K562 (cell line): ENCODE data around the gene TMEM135. TPM values are rescaled to one million over a fixed set of nuclear protein-coding genes. Genes with fewer than 3 reads are reported as not detected.
A peak's percentile ranks its signal among the peaks of the same experiment; 100 is the strongest.

Experiments used
- BDP1 ChIP-seq: IDR thresholded peaks from 3 replicates; pipeline ENCODE4 v1.6.1; 2011; ENCODE audit not compliant: insufficient read length, insufficient read depth
- DPF2 ChIP-seq: fragments of 450-650 bp; IDR thresholded peaks from 2 replicates; pipeline ENCODE4 v1.6.1; 2016
- FOXM1 ChIP-seq, 2 experiments: fragments of 450-650 bp in 1 of 2; sonication (generic) in 1 of 2; formaldehyde crosslinking in 1 of 2; IDR thresholded peaks; 2 replicates each; pipeline versions ENCODE4 v1.6.1 to v1.9.0; 2017 to 2022; ENCODE audit warnings: low read depth in 2 of 2, mild to moderate bottlenecking in 2 of 2, missing genetic modification reagents in 1 of 2, moderate library complexity in 1 of 2
- GABPB1 ChIP-seq: sonication (generic); formaldehyde crosslinking; IDR thresholded peaks from 2 replicates; pipeline ENCODE4 v1.8.0; 2022; ENCODE audit warnings: mild to moderate bottlenecking, missing genetic modification reagents
- ILF3 ChIP-seq: fragments of 450-650 bp; IDR thresholded peaks from 2 replicates; pipeline ENCODE4 v1.6.1; 2018; ENCODE audit warnings: antibody characterized with exemption, mild to moderate bottlenecking, moderate library complexity, borderline replicate concordance
- KLF16 ChIP-seq: IDR thresholded peaks from 2 replicates; pipeline ENCODE4 v1.6.1; 2016; ENCODE audit warnings: antibody characterized with exemption
- MEIS2 ChIP-seq: fragments of 450-650 bp; IDR thresholded peaks from 2 replicates; pipeline ENCODE4 v1.6.1; 2014; ENCODE audit warnings: mild to moderate bottlenecking; ENCODE audit not compliant: partially characterized antibody
- NR2F6 ChIP-seq: fragments of 450-650 bp; formaldehyde crosslinking; IDR thresholded peaks from 2 replicates; pipeline ENCODE4 v1.4.0; 2020; ENCODE audit warnings: mild to moderate bottlenecking
- TCF3 ChIP-seq: sonication (generic); formaldehyde crosslinking; IDR thresholded peaks from 2 replicates; pipeline ENCODE4 v1.4.0; 2020; ENCODE audit warnings: mild to moderate bottlenecking, missing genetic modification reagents
- TSC22D4 ChIP-seq: fragments of 450-650 bp; IDR thresholded peaks from 2 replicates; pipeline ENCODE4 v1.6.1; 2016; ENCODE audit warnings: missing genetic modification characterization, missing biosample characterization, control low read depth
- ZEB2 ChIP-seq: fragments of 450-650 bp; IDR thresholded peaks from 2 replicates; pipeline ENCODE4 v1.6.1; 2016
- ZNF197 ChIP-seq: fragments of 200-800 bp; sonication (Bioruptor generic); IDR thresholded peaks from 2 replicates; pipeline ENCODE4 v1.6.1; 2016; ENCODE audit warnings: low read depth, missing genetic modification characterization, missing compliant biosample characterization
- ZNF239 ChIP-seq: fragments of 250-450 bp; sonication (Bioruptor Pico); IDR thresholded peaks from 2 replicates; pipeline ENCODE4 v1.4.0; 2020; ENCODE audit warnings: mild to moderate bottlenecking
- ZNF431 ChIP-seq: sonication (generic); formaldehyde crosslinking; IDR thresholded peaks from 2 replicates; pipeline ENCODE4 v1.8.0; 2022; ENCODE audit warnings: mild to moderate bottlenecking, missing genetic modification reagents
- ZNF766 ChIP-seq: fragments of 200-800 bp; sonication (Bioruptor generic); conservative IDR thresholded peaks from 2 replicates; pipeline ENCODE4 v1.6.1; 2016; ENCODE audit warnings: missing genetic modification characterization, missing compliant biosample characterization
- polyA plus RNA-seq, 8 experiments: library from polyadenylated mRNA; depleted of rRNA in 4 of 8; stranded (reverse) in 5 of 8; unstranded in 3 of 8; fragments of >200 nt; fragmentation: Nextera tagmentation in 2 of 8; fragmentation: Illumina TruSeq in 1 of 8; extraction: Ambion mirVana in 2 of 8; extraction: Trizol in 1 of 8; gene quantifications; 2 replicates each; pipeline versions ENCODE4 v1.2.1 to v1.2.3, GENCODE V29; 2011 to 2014; ENCODE audit warnings: inconsistent platforms in 1 of 8, missing spikeins in 1 of 8
- total RNA-seq, 7 experiments: library from RNA; depleted of rRNA in 6 of 7; stranded (reverse); fragments of >200 nt in 6 of 7; fragmentation: Illumina TruSeq in 2 of 7; extraction: Trizol in 2 of 7; gene quantifications; 2 replicates each; pipeline versions ENCODE4 v1.2.1 to v1.2.3, GENCODE V29; 2011 to 2021; ENCODE audit warnings: low replicate concordance in 1 of 7
- TF ChIP-seq, protein P1 (sequence below): sonication (generic); formaldehyde crosslinking; IDR thresholded peaks from 2 replicates; pipeline ENCODE4 v1.8.0; 2022; ENCODE audit warnings: missing genetic modification reagents, mild to moderate bottlenecking, moderate library complexity, borderline replicate concordance
- TF ChIP-seq, protein P2 (sequence below): fragments of 450-650 bp; IDR thresholded peaks from 2 replicates; pipeline ENCODE4 v1.6.1; 2017; ENCODE audit warnings: antibody characterized with exemption, mild to moderate bottlenecking
- TF ChIP-seq, protein P3 (sequence below): IDR thresholded peaks from 2 replicates; pipeline ENCODE4 v1.6.1; 2012; ENCODE audit warnings: low read depth, low read length, improper control_type of control experiment, borderline replicate concordance
- TF ChIP-seq, protein P4 (sequence below): fragments of 450-650 bp; IDR thresholded peaks from 2 replicates; pipeline ENCODE4 v1.6.1; 2016

The TMEM135 gene
- total and polyA plus RNA-seq, 9 of the 15 experiments (the other 6 are each of a cell fraction or from before 2014, with no cell fraction given): 17.3 to 53.6 (median 24.9) TPM

DNA sequence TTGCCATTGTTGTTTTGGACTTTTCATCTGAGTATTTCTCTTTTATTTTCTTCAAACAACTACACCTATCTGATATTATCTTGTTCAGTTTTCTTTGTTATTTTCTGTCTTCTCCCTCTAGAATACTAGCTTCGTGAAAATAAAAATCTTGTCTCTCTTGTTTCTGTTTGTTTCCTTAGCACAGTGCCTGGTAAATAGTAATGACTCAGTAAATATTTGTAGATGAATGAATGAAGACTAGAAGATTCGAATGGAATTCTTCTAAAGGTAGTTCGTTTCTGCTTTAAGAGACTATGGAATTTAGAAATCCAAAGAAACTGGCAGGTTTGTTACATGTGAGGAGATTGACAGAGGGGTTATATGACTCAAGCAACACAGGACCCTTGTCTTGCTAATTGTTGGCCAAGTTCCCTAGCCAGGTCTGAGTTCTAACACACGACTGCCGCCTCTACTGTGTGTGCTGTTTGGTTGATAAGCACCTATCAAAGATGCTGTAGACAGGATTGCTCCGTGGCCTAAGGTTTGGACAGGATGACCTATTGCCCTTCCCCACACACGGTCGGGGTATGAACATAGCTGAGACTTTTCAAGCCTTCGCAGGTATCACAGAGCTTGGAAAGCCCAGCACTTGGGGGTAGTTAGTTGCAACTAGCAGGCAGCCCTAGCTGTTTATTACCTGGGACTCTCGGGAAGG lies 831 bp upstream of the TMEM135 start (continued):
- TF ChIP-seq, protein P1, sequence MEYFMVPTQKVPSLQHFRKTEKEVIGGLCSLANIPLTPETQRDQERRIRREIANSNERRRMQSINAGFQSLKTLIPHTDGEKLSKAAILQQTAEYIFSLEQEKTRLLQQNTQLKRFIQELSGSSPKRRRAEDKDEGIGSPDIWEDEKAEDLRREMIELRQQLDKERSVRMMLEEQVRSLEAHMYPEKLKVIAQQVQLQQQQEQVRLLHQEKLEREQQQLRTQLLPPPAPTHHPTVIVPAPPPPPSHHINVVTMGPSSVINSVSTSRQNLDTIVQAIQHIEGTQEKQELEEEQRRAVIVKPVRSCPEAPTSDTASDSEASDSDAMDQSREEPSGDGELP: no peak
- TF ChIP-seq ZEB2 (peak; percentile 16; the same call in 1 of the 2 replicates), MEIS2 (peak; percentile 51), ZNF239 (CRISPR knock-in tag) (no peak), NR2F6 (CRISPR knock-in tag) (no peak), BDP1 (no peak), ZNF766 (CRISPR knock-in tag) (peak; percentile 35; the same call in 1 of the 2 replicates), DPF2 (peak; percentile 65), TCF3 (CRISPR knock-in tag) (peak; percentile 30), TSC22D4 (no peak), ZNF197 (CRISPR knock-in tag) (0 out of 2 replicates have a peak, but pooled peaks have one; percentile 28), ILF3 (0 out of 2 replicates have a peak, but pooled peaks have one; percentile 77), KLF16 (no peak), GABPB1 (CRISPR knock-in tag) (no peak), ZNF431 (0 out of 2 replicates have a peak, but pooled peaks have one; percentile 12), FOXM1 (IDR thresholded peaks at IDR 0.05; ENCODE audit: low read depth) (0 out of 2 replicates have a peak, but pooled peaks have one; percentile 11), FOXM1 (CRISPR knock-in tag; IDR thresholded peaks at IDR 0.05; ENCODE audit: low read depth) (no peak)
- TF ChIP-seq, protein P2, sequence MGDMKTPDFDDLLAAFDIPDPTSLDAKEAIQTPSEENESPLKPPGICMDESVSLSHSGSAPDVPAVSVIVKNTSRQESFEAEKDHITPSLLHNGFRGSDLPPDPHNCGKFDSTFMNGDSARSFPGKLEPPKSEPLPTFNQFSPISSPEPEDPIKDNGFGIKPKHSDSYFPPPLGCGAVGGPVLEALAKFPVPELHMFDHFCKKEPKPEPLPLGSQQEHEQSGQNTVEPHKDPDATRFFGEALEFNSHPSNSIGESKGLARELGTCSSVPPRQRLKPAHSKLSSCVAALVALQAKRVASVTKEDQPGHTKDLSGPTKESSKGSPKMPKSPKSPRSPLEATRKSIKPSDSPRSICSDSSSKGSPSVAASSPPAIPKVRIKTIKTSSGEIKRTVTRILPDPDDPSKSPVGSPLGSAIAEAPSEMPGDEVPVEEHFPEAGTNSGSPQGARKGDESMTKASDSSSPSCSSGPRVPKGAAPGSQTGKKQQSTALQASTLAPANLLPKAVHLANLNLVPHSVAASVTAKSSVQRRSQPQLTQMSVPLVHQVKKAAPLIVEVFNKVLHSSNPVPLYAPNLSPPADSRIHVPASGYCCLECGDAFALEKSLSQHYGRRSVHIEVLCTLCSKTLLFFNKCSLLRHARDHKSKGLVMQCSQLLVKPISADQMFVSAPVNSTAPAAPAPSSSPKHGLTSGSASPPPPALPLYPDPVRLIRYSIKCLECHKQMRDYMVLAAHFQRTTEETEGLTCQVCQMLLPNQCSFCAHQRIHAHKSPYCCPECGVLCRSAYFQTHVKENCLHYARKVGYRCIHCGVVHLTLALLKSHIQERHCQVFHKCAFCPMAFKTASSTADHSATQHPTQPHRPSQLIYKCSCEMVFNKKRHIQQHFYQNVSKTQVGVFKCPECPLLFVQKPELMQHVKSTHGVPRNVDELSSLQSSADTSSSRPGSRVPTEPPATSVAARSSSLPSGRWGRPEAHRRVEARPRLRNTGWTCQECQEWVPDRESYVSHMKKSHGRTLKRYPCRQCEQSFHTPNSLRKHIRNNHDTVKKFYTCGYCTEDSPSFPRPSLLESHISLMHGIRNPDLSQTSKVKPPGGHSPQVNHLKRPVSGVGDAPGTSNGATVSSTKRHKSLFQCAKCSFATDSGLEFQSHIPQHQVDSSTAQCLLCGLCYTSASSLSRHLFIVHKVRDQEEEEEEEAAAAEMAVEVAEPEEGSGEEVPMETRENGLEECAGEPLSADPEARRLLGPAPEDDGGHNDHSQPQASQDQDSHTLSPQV: peak; percentile 54; the same call in 1 of the 2 replicates
- TF ChIP-seq, protein P3, sequence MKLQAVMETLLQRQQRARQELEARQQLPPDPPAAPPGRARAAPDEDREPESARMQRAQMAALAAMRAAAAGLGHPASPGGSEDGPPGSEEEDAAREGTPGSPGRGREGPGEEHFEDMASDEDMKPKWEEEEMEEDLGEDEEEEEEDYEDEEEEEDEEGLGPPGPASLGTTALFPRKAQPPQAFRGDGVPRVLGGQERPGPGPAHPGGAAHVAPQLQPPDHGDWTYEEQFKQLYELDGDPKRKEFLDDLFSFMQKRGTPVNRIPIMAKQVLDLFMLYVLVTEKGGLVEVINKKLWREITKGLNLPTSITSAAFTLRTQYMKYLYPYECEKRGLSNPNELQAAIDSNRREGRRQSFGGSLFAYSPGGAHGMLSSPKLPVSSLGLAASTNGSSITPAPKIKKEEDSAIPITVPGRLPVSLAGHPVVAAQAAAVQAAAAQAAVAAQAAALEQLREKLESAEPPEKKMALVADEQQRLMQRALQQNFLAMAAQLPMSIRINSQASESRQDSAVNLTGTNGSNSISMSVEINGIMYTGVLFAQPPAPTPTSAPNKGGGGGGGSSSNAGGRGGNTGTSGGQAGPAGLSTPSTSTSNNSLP: 0 out of 2 replicates have a peak, but pooled peaks have one; percentile 18
- TF ChIP-seq, protein P4, sequence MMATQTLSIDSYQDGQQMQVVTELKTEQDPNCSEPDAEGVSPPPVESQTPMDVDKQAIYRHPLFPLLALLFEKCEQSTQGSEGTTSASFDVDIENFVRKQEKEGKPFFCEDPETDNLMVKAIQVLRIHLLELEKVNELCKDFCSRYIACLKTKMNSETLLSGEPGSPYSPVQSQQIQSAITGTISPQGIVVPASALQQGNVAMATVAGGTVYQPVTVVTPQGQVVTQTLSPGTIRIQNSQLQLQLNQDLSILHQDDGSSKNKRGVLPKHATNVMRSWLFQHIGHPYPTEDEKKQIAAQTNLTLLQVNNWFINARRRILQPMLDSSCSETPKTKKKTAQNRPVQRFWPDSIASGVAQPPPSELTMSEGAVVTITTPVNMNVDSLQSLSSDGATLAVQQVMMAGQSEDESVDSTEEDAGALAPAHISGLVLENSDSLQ: peak; percentile 76
